ENCODE measurements around the gene SH3D21.

Gene SH3D21

DNA sequence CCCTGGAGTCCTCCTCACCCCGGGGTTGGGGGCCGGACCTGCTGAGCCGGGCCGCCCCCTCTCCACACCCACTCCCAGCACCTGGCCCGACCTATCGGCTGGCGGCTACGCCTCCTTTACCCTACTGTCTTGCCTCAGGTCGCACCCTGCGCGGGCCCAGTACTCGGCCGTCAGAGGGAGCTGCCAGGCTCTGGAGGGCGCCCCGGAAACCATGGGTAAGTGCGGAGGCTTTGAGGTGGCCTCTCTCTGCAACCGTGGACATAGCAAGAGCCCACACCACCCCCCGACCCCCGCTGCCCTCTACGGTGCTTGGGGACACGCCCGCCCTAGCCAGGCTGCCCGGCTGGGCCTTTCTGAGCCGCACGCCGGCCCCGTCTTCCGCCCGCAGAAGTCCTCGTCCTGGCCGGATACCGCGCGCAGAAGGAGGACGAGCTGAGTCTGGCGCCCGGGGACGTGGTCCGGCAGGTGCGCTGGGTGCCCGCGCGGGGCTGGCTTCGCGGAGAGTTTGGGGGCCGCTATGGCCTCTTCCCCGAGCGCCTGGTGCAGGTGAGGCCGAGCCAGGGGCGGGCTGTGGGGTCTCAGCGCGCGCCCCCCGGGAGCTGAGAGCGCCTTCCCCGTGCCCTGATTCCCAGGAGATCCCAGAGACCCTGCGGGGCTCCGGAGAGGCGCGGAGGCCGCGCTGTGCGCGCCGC, at the start of gene SH3D21:
Gene SH3D21 (plus strand): TSS at position 159 of the 692 bp plus-strand sequence. CDS start 53 bp downstream, at position 212.
- DNase-seq: peak; percentile 67

DNA sequence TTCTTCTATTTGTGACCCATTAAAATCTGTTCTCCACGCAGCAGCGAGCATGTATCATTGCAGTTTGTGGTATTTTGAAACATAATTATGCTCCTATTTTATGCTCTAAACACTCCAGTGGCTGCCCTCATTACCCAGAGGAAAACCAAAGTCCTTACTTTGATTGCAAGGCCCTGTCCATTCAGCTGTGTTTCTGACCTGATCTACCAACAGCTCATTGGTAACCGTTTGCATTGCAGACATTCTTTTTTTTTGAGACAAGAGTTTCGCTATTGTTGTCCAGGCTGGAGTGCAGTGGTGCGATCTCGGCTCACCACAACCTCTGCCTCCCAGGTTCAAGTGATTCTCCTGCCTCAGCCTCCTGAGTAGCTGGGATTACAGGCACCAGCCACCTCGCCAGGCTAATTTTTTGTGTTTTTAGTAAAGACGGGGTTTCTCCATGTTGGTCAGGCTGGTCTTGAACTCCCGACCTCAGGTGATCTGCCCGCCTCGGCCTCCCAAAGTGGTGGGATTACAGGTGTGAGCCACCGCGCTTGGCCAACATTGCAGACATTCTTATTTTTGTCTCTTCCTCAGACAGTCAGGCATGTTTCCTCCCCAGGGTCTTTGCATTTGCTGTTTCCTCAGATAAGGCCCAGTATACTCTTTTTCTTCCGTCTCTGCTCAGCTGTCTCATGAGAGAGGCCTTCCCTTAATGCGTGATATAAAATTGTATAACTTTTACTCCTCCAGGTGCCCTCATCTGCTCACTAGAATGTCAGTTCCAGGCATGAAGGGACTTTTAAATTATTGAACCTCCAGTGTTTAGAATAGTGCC, 49.4 kb upstream of the SH3D21 start:
- no peak for DNase-seq

DNA sequence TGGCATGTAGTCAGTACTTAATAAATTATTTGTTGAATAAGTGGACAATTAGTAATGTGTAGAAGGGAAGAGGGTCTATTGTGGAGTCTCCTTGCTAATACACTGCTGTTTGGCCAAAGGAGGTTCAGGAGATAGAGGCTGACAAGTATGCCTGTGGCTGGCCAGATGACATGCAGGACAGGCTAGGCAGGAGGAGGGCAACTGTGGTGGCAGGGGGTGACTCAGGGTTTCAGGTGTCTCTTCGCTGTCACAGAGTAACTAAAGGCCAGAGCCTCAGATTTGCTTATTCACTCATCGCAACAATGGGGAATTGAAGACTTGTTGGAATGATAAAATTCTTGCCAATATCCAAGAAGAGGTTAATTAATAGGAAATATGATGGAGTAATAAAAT, 48.8 kb upstream of the SH3D21 start:
- no peak for DNase-seq

DNA sequence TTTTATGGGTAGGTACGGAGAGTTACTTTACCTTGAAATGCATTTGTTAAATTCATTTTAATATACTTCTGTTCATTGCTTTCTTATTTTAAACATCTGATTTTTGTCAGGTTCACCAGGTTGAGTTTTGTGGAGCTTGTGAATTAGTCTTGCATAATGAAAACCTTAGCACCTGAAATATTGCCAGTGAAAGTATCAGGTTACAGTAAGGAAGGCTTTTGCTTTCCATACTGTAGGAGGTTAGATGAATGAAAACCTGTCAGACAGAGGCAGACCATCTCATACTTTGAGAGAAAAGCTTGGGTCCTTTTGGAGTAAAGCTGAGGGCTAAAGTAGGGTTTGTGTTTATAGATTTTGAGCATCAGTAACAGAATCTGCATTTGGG, 47.2 kb upstream of the SH3D21 start:
- no peak for DNase-seq

DNA sequence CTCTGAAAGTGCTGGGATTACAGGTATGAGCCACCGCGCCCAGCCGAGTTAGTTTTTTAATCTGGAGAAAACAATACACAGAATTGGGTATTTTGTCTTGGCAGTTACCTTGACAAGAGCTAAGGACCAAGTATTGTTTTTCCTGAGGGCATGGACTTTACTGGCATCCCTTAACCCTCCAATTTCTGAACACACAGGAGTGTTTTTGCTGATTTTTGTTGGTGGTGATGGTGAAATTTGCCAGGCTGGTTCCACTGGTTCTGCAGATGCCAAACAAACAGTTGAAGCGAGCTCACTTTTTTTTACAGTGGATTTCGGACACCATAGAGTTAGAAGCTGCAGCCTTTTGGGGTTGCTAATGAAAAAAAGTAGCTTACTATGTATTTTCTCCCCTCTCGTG, 37.2 kb upstream of the SH3D21 start:
- no peak for DNase-seq

DNA sequence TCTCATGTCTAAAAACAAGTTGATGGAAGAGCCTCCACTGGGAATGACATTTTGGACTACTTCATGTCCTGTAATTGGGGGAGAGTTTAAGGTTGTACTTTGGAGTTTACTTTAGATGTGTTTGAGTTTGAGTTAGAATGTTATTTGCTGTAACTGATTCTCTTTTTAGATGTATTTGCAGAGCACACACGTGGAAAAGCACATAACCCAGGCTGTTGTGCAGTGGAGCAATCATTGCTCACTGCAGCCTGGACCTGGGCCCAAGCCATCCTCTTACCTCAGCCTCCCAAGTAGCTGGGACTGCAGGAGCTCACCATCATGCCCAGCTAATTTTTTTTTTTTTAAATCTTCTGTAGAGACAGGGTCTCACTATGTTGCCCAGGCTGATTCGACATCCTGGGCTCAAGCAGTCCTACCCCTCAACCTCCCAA, 36.7 kb upstream of the SH3D21 start:
- DNase-seq: no peak

DNA sequence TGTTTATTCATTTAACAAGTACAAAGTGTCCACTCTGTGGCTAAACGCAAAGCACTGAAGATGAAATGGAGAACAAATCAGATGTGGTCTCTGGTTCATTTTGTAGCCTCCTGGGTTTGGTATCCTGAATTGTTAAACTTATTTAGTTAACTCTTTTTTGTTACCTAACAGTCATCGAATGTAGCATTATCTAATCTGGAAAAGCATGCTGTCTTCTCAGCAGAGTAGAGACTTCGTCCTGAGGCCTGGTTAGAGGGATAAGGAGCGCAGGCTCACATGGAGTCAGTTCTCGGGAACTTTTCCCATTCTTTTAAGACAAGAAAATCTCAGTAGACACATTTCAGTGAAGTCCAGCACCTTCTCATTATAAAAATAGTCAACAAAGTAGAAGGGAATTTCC, 33.1 kb upstream of the SH3D21 start:
- DNase-seq: no peak

DNA sequence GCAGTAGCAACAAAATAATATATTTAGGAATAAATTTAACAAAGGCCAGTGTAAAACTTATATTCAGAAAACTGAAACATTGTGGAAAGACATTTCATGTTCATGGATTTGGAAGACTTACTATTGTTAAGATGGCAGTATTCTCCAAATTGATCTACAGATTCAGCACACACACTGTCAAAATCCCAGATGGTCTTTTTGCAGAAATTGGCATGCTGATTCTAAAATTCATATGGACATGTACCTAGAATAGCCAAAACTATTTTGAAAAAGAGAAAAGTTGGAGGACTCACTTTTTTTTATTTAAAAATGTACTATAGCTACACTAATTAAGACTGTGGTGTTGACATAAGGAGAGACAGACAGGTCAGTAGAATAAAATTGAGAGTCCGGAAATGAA, 32.0 kb upstream of the SH3D21 start:
- no peak for DNase-seq

DNA sequence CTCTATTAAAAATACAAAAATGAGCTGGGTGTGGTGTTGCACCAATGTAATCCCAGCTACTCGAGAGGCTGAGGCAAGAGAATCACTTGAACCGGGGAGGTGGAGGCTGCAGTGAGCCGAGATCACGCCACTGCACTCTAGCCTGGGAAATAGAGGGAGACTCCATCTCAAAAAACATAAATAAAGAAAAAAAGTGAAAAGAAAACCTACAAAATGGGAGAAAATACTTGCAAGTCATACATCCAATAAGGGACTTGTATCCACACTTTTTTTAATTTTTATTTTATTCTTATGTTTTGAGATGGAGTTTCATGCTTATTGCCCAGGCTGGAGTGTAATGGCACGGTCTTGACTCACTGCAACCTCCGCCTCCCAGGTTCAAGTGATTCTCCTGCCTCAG, 29.5 kb upstream of the SH3D21 start:
- no peak for DNase-seq

DNA sequence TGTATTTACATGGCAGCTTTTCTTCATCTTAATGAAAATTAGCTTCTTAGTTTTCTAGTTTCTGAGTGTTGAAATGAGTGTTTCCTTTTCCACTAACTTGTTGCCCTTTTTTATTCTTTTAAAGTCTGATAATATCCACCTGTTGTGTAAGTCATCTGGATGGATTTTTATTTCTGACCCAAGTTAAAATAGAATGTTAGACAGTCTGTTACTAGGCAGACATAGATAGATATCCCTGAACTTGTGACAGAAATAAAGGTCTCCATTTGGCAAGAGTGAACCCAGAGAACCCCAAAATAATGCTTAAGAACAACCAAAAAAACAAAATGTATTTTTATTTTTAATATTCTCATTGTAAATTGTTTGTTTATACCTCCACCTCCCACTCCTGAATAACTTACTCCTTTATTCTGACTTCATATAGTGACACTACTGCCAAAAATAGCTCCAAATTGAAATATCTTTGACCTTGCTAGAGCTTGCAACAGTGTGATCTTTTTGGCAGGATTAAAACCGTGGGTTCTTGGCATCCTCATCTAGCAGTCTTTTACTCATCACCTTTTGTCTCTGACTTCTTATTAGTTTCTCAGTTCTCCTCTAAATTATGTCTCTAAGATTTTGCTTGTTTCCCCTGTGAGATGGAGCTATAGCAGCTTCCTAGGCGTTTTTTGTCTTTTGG, 26.9 kb upstream of the SH3D21 start:
- DNase-seq: no peak

DNA sequence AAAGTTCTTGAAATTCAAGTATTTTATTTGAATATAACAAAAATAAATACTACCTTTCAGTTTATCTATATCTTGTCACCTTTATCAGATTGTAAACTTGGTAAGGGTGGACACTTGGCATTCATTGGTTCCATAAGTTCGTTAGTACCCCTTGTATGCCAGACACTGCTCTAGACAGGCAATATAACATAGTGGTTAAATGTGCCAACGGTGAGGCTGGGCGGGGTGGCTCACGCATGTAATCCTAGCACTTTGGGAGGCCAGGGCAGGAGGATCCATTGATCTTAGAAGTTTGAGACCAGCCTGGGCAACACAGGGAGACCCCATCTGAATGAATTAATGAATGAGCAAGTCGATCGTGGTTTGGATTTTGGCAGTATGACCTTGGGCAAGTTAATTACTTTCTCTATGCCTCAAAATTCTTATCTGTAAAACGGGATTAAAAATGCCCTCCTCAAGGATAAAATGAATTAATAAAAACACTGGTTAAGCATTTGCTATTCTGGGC, 26.3 kb upstream of the SH3D21 start:
- no peak for DNase-seq

DNA sequence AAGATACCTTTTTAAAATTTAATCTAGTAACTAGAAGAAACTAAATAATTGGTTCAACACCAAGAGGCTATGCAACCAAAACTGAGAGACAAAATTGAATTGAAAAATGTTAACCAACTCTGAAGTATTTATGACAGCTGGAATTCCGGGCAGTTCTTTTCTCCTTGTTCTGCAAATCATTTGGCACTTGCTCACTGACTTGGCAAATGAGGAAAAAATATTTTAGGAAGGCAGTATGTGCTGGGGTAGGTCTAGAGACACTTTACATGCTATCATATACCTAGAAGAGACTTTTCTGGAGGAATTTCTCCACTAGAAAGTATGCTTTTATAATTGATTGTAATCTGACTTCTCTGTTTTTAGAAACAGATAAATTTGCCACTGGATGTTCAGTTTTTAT, 22.1 kb upstream of the SH3D21 start:
- DNase-seq: no peak

DNA sequence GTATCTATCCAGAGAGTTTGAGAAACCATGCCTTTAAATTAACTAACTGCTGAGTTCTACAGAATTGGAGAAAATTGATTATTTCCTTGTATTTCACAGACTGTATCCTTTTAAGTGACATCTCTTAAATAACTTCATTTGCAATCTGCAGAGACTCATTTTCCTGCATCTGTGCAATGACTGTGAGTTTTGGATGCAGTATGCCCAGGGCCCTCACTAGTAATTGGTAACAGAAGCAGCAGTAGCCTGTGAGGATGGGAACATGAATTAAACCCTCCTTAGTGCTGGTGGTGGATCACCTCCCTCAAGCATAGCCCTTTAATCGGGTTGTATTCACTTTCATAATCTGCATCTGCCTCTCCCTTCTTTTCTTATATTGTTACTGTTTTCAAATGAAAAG, 21.7 kb upstream of the SH3D21 start:
- no peak for DNase-seq

DNA sequence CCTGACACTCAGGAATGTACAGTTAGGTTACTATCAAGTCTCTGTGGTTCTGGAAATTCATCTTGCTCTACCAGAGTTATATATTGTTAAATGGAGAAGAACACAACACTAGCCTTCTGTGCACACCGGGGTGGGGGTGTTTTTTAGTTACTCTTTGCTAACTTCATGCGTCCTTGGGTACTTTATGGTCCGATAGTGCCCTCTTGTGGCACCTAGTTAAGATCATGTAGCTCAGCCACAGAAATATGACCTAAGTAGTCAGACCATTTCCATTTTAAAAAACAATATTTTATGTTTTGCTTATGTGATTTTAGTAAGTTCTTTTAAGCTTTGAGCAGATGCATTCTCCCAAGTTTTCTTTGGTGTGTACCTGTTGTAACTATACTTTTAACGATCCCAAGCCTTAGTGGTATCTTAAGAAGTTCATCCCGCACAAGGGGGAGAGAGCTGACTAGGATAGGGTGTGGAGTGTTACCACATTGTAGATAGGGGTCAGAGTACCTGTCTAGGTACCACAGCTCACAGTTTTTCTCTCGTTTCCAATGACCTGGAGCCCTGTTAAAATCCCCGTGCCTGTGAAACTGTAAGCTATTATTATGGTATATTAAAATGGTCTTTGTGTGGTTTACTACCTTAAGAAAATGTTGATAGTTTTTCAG, 20.6 kb upstream of the SH3D21 start:
- DNase-seq: peak; percentile 75

DNA sequence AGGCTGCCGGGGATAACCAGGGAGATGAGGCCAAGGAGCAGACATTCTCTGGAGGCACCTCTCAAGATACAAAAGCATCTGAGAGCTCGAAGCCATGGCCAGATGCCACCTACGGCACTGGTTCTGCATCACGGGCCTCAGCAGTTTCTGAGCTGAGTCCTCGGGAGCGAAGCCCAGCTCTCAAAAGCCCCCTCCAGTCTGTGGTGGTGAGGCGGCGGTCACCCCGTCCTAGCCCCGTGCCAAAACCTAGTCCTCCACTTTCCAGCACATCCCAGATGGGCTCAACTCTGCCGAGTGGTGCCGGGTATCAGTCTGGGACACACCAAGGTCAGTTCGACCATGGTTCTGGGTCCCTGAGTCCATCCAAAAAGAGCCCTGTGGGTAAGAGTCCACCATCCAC, 19.4 kb upstream of the SH3D21 start:
- no peak for DNase-seq

DNA sequence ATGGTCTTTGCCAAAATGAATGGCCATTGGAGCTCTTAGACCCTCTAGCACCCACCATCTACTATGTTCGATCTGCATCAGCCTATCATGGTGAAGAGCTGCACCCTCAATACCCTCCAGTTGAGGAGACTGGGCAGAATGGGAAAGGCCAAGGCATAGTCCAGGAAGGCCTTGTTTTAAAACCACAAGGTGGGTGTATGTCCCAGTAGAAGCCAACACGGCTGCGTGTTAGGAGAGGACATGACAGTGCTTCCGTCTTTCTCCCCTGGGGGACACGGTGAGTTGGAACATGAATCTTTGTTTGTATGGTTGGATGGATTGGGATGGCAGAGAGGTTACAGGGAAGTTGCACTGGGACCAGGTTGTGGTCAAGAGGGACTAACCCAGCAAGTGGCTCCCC, 18.6 kb upstream of the SH3D21 start:
- DNase-seq: no peak

DNA sequence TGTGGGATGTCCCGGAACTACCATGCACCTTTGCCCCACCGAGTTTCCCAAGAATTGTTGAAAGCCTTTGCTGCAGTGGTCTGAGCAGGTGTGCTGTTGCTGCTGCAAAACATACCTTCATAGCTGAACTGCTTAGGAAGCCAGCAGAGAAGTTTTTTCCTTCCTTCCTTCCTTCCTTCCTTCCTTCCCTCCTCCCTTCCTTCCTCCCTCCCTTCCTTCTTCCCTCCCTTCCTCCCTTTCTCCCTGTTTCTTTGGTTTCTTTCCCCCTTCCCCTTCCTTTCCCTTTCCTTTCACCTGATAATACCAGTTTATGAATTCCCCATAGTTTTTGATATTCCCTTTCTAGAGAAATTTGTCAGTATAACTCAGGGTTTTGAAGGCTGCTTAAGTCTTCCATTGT, 10.8 kb upstream of the SH3D21 start:
- no peak for DNase-seq

DNA sequence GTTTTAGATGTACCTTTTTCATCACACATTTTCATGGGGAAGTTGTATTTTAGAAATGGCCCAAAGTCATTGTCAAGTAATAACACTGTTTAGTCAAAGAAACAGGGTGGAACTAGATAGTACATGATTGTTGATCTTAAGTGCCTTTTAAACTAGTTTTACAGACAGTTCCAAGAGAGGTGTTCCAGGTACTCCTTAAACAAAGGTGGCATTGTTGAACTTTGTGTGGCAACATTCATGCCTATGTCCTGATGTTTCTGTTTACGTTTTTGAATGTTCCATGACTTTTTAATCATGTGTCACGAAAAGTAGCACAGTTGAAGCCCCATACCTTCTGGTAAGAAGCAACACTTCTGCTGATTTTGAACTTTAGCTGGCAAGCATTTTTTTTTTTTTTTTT, 9.1 kb upstream of the SH3D21 start:
- DNase-seq: no peak

DNA sequence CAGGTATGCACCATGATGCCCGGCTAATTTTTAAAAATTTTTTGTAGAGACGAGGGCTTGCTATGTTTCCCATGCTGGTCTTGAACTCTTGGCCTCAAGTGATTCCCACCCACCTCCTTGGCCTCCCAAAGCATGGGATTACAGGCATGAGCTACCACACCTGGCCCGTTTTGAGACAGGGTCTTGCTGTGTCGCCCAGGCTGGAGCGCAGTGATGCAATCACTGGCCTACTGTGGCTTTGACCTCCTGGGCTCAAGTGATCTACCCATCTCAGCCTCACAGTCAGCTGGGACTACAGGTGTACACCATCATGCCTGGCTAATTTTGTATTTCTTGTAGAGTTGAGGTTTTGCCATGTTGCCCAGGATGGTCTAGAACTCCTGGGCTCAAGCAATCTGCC, 7.5 kb upstream of the SH3D21 start:
- no peak for DNase-seq

DNA sequence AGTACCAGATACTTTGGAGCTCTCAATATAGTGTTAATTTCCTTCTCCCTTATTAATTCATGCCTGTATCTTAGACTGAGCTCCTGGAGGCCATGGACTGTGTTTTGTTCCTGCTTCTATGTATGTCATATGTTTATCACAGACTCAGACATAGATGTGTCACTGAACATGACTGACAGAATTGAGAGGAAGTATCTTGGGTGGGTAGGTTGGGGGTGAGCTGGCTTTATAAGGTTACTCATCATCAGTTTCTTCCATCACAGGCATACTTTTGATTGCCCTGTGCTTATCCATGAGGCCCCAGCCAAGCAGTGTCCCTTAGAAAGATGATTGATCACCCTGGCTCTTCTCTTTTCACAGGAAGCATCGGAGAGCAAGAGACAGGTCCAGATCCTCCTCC, 5.6 kb upstream of the SH3D21 start:
- no peak for DNase-seq

DNA sequence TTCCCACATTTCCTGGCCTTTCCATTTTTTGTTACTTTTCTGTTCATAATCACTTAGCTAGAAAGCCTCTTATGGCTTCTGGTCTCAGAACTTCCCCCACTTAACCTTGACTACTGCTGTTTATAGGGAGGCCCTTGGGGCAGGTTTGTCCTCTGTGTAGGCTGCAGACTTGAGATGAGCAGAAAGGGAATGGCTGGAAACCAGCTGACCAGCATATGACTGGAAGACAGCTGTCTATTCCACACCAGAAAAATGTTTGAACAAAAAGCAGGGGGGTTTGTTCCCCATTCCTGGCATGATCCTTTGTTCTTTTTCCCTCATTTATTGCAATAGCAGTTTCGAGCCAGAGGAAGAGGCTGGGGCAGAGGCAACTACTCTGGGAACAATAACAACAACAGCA, 4.9 kb upstream of the SH3D21 start:
- DNase-seq: no peak

DNA sequence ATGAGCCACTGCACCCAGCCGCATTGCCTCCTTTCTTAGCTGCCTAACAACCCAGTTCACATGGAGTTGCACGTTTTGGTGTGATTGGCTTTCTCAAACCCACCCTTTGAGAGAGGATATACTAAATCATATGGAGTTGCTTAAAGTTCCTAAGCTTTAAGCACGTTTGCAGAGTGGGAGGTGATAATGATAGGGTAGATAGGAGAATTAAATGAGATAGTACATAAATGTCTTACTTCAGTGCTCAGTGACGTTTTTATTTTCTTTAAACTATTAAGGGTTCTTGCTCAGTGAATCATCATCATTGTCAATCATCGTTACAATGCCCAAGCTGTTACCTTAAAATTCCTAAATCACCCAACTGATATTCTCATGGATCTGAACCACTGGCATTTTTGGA, 2.9 kb upstream of the SH3D21 start:
- DNase-seq: no peak

DNA sequence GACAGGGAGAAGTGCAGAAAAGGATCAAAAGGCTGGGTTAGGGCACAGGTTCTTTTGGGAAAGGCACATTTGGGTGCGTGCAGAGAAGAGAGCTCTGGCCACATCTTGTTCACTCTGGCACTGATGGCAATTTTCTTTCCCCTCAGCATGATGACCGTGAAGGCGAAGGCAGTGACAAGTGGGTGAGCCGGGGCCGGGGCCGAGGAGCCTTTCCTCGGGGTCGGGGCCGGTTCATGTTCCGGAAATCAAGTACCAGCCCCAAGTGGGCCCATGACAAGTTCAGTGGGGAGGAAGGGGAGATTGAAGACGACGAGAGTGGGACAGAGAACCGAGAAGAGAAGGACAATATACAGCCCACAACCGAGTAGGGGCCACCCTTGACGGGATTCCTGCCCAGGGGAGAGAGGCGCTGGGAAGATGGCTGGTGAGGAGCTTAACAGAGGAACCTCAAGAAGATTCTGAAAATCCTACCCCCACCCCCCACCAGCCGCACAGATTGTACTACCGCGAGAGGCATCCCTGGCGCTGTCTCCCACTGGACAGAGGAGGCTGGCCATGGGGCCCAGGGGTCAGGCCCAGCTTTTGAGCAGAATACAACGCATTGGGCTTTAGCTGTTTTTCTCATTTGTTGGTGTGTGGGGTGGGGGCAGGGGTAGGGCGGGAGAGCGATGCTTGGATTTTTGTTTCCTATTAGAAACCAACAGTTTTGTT, 2.4 kb upstream of the SH3D21 start:
- no peak for DNase-seq

Data from CD4-positive, alpha-beta T cell treated with Interleukin-17A for 4 hours (primary cell).